ENCODE results near the gene SF1. TPM values are rescaled to one million over a fixed set of nuclear protein-coding genes. Genes with fewer than 3 reads are reported as not detected.

SF1 gene
- total and polyA plus RNA-seq, 2 experiments from 2014 or later = 62.2 to 81.6 TPM

DNA sequence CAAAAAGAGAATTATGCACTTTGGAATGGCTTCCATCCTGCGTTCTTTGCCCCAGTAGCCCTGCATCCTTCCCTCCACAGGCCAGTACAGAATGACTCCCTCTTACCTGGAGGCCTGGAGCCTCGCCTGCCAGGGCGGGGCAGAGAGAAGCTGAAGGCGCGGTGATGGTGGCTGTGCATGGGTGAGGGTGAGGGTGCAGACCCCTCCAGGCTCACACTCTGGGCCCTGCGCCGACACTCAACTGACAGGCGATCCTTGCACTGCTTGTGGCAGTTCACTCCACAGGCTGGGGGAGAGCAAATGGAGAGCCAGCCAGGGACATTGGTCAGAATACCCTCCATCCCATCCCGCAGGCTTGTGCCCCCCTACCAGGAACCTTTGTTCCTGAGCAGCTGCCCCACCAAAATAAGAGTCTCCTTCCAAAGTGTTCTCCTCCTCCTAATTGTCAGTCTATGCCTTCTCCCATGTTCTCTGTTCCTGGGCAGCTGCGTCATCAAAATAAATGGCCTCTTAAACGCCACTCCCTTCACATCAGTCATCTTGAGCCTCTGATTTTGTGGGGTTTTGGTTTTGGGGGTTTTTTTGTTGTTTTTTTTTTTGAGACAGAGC lies 49.5 kb downstream of the SF1 start:
- in situ Hi-C loops (cut with MboI) = no loop called here
- H3K9me3 ChIP-seq (ENCODE audit: low read depth) = no peaks in the 10 kb centered on the region
- H3K79me2 ChIP-seq (ENCODE audit: insufficient read depth) = no peaks in the 10 kb centered on the region
- no peak overlapping the region for H3K9ac ChIP-seq
- no peak overlapping the region for H3K4me2 ChIP-seq (ENCODE audit: unreplicated experiment)
- no peaks in the 10 kb centered on the region for H3K9me2 ChIP-seq (ENCODE audit: insufficient read depth)
- H2AFZ ChIP-seq = no peak overlapping the region
- 69 to 75% methylated on average over 11 of the region's 11 CpGs for WGBS, 2 experiments (ENCODE audit: low coverage in 1 of 2, low lambda C conversion rate in 2 of 2, missing lambda C conversion rate in 2 of 2)
- H3K4me1 ChIP-seq (ENCODE audit: insufficient read depth) = no peaks in the 10 kb centered on the region
- no peaks in the 10 kb centered on the region for H3K36me3 ChIP-seq (ENCODE audit: low read depth)
- H3K4me3 ChIP-seq = no peak overlapping the region
- peaks cover 8% of the 10 kb centered on the region; the same call in 1 of the 2 replicates for H3K27me3 ChIP-seq (replicated peaks; ENCODE audit: insufficient read depth)
- no peak for DNase-seq
- no peaks in the 10 kb centered on the region for H4K20me1 ChIP-seq (ENCODE audit: insufficient read depth)
- no peak overlapping the region for H3K27ac ChIP-seq
- no peak for TF ChIP-seq EZH2phosphoT487 (IDR thresholded peaks at IDR 0.05; ENCODE audit: insufficient read depth, low read depth)
- TF ChIP-seq EZH2 (IDR thresholded peaks at IDR 0.05; ENCODE audit: insufficient read depth, poor library complexity, severe bottlenecking) = no peak
- H3F3A ChIP-seq (ENCODE audit: insufficient read depth) = no peaks in the 10 kb centered on the region

DNA sequence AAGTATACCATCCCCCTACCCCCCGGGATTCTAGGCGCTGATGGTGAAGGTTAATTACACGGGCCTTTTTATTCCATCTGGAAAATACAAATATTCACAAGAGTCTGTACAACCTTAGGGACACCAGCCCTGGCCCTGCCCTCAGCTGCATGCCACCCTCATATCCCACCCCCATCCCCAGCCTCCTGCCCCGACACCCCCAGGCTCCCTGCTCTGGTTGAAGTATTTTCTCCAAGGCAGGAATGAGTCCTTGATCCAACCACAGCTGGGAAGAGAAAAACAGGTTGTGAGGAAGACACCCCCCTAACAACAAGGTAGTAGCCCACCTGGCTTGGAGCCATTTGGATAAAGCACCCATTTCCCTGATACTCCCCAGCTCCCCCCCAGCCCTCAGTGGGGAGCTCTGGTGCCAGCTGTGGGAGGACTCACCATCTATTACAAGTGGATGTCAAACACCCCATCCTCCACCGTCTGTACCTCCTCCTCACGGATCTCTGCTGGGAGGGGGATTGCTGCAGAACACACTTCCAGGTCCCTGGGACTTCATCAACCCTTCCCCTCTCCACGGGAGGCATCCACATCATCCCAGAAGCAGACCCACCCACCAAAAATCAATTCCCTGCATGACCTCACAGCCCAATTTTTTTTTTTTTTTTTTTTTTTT lies 51.3 kb downstream of the SF1 start:
- Histone ChIP-seq H3F3A (ENCODE audit: insufficient read depth) (no peaks in the 10 kb centered on the region), H3K9me3 (ENCODE audit: low read depth) (no peaks in the 10 kb centered on the region), H3K27me3 (replicated peaks; ENCODE audit: insufficient read depth) (peaks cover 8% of the 10 kb centered on the region; the same call in 1 of the 2 replicates), H3K4me1 (ENCODE audit: insufficient read depth) (no peaks in the 10 kb centered on the region), H2AFZ (no peak overlapping the region), H3K9me2 (ENCODE audit: insufficient read depth) (no peaks in the 10 kb centered on the region), H3K36me3 (ENCODE audit: low read depth) (no peaks in the 10 kb centered on the region), H3K9ac (no peak overlapping the region), H3K27ac (no peak overlapping the region), H3K4me2 (ENCODE audit: unreplicated experiment) (no peak overlapping the region), H3K4me3 (no peak overlapping the region), H4K20me1 (ENCODE audit: insufficient read depth) (no peaks in the 10 kb centered on the region), H3K79me2 (ENCODE audit: insufficient read depth) (no peaks in the 10 kb centered on the region)
- TF ChIP-seq EZH2 (IDR thresholded peaks at IDR 0.05; ENCODE audit: insufficient read depth, poor library complexity, severe bottlenecking) = no peak
- TF ChIP-seq EZH2phosphoT487 (IDR thresholded peaks at IDR 0.05; ENCODE audit: insufficient read depth, low read depth) = no peak
- WGBS, 2 experiments (ENCODE audit: low coverage in 1 of 2, low lambda C conversion rate in 2 of 2, missing lambda C conversion rate in 2 of 2) = 44 to 56% methylated on average over 7 of the region's 7 CpGs
- in situ Hi-C loops (cut with MboI) = no loop called here
- no peak for DNase-seq

- TF ChIP-seq EZH2 (IDR thresholded peaks at IDR 0.05; ENCODE audit: insufficient read depth, poor library complexity, severe bottlenecking) (no peak), EZH2phosphoT487 (IDR thresholded peaks at IDR 0.05; ENCODE audit: insufficient read depth, low read depth) (no peak)
- Histone ChIP-seq H3K4me3 (no peak overlapping the region), H3K9ac (no peak overlapping the region), H3K9me3 (ENCODE audit: low read depth) (no peaks in the 10 kb centered on the region), H3F3A (ENCODE audit: insufficient read depth) (no peaks in the 10 kb centered on the region), H3K36me3 (ENCODE audit: low read depth) (no peaks in the 10 kb centered on the region), H3K4me1 (ENCODE audit: insufficient read depth) (no peaks in the 10 kb centered on the region), H3K27ac (no peak overlapping the region), H4K20me1 (ENCODE audit: insufficient read depth) (no peaks in the 10 kb centered on the region), H3K9me2 (ENCODE audit: insufficient read depth) (no peaks in the 10 kb centered on the region), H3K4me2 (ENCODE audit: unreplicated experiment) (no peak overlapping the region), H3K79me2 (ENCODE audit: insufficient read depth) (no peaks in the 10 kb centered on the region), H2AFZ (no peak overlapping the region), H3K27me3 (replicated peaks; ENCODE audit: insufficient read depth) (peaks cover 8% of the 10 kb centered on the region; the same call in 1 of the 2 replicates)
- in situ Hi-C loops (cut with MboI) = no loop called here
- DNase-seq = no peak
- 23 to 27% methylated on average over 5 to 8 of the region's 9 CpGs for WGBS, 2 experiments (ENCODE audit: low coverage in 1 of 2, low lambda C conversion rate in 2 of 2, missing lambda C conversion rate in 2 of 2)
These were observed 52.1 kb downstream of the SF1 start for GRCh38 chr11:64726211-64726641.

DNA sequence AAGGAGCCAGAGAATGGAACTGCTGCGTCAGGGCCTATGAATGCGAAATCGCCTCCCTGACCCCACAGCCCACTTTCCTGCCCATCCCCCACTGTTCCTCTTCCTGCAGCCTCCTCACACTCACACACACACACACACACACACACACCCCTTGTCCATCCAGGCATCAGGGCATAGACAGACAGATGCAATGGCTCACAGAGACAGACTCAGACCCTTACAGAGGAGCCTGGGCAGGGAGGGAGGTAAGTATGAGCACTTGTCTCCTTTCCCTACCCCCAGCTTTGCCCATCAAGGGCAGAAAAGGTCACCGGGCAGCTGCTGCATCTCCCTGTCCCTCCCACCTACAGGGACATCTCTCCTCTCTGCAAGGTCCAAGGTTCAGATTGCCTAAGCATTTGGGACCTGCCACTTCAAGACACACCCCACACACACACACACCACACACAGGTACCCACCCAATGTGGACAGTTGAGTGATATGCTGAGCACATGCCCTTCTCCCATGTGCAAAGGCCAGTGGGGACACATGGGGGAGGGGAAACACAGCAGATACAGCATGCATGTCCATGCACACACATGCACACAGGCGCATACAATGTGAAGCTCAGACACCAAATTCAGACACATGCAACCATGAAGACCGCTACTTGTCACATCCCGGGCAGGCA lies 53.3 kb downstream of the SF1 start:
- Histone ChIP-seq H3K4me1 (ENCODE audit: insufficient read depth) (no peaks in the 10 kb centered on the region), H3K36me3 (ENCODE audit: low read depth) (no peaks in the 10 kb centered on the region), H3K9me2 (ENCODE audit: insufficient read depth) (no peaks in the 10 kb centered on the region), H3K9me3 (ENCODE audit: low read depth) (no peaks in the 10 kb centered on the region), H2AFZ (no peak overlapping the region), H3K79me2 (ENCODE audit: insufficient read depth) (no peaks in the 10 kb centered on the region), H3K4me2 (ENCODE audit: unreplicated experiment) (no peak overlapping the region), H3K9ac (no peak overlapping the region), H4K20me1 (ENCODE audit: insufficient read depth) (no peaks in the 10 kb centered on the region), H3F3A (ENCODE audit: insufficient read depth) (no peaks in the 10 kb centered on the region), H3K27me3 (replicated peaks; ENCODE audit: insufficient read depth) (peaks cover 15% of the 10 kb centered on the region), H3K4me3 (no peak overlapping the region), H3K27ac (no peak overlapping the region)
- in situ Hi-C loops (cut with MboI) = no loop called here
- DNase-seq = no peak
- 81 to 83% methylated on average over 7 of the region's 7 CpGs for WGBS, 2 experiments (ENCODE audit: low coverage in 1 of 2, low lambda C conversion rate in 2 of 2, missing lambda C conversion rate in 2 of 2)
- no peak for TF ChIP-seq EZH2 (IDR thresholded peaks at IDR 0.05; ENCODE audit: insufficient read depth, poor library complexity, severe bottlenecking)
- no peak for TF ChIP-seq EZH2phosphoT487 (IDR thresholded peaks at IDR 0.05; ENCODE audit: insufficient read depth, low read depth)
